Cardiac septum (tissue), 1 donor: Measurements from ENCODE around the gene CDC6. TPM values are rescaled to one million over a fixed set of nuclear protein-coding genes. Genes with fewer than 3 reads are reported as not detected.
A peak's percentile ranks its signal among the peaks of the same experiment; 100 is the strongest.
"Not testable (repeated sequence)": the region's sequence is repeated elsewhere in the genome, so short reads cannot be mapped to it uniquely, and the experiment has no call there.

ENCODE experiments used
- DNase-seq: peaks from one replicate; pipeline ENCODE4 v3.0.0-alpha.2; 2020; ENCODE audit warnings: low spot score
- intact Hi-C: fragments of 100-400 bp; cut with DNase I; formaldehyde crosslinking; loops from one replicate; pipeline ENCODE4 v1.14.0; 2022
- total RNA-seq: library from RNA; stranded (reverse); fragmentation: NEBNext Ultra II Directional; extraction: Animal tissue kit (Norgen Biotek cat#: 25700); gene quantifications from one replicate; pipeline ENCODE4 v1.2.1, GENCODE V29; 2021
- donor health status: DM: no; HTN: no; CAD: no.

The CDC6 gene
- total RNA-seq, 1 donor from 2014 or later = 0.75 TPM

GRCh38 chr17:40284085-40284713, 3.5 kb upstream of the CDC6 start:
- intact Hi-C loops = no loop called here
- peak; percentile 20 for DNase-seq

DNA sequence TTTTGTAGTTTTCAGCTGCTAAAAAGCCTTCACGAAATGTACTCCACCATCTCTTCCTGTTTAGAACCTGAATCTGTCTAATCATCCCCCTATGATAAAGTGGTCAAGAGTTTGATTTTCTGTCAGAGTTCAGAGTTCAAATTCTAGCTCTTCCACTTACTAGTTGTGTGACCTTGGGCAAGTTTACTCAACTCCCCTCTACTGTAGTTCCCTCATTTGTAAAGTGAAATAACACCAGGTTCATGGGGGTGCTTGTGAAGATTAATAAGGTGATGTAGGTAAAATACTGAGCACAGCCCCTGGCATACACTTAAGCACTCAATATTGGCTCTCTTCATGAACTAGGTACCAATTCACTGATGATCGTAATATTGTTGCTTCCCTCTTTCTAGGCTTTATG, 1.2 kb upstream of the CDC6 start:
- intact Hi-C loops = loop anchor here (5.0 kb wide), 2 partner anchors 69 to 164 kb away; partner anchors contain the start of genes MSL1 and WIPF2

DNA sequence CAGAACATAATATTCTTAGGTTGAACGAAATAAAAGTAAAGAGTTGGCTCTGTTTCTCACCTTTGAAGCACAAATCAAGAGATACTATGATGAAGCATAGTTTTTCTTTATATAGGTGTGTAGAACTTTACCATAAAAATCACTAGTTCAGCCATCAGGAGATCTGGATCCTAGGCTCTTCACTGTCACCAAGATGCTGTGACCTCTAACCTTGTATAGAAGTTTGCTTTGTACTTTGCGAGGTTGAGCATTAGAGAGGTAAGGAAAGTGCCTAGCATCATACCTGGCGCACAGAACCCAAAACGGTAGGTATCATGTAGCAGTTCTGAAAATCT, 553 bp upstream of the CDC6 start:
- intact Hi-C loops = loop anchor here (5.0 kb wide), 2 partner anchors 70 to 165 kb away; partner anchors contain the start of genes MSL1 and WIPF2
- no peak for DNase-seq

More for the DNA sequence above, 1.2 kb upstream of the CDC6 start:
- DNase-seq = no peak

DNA sequence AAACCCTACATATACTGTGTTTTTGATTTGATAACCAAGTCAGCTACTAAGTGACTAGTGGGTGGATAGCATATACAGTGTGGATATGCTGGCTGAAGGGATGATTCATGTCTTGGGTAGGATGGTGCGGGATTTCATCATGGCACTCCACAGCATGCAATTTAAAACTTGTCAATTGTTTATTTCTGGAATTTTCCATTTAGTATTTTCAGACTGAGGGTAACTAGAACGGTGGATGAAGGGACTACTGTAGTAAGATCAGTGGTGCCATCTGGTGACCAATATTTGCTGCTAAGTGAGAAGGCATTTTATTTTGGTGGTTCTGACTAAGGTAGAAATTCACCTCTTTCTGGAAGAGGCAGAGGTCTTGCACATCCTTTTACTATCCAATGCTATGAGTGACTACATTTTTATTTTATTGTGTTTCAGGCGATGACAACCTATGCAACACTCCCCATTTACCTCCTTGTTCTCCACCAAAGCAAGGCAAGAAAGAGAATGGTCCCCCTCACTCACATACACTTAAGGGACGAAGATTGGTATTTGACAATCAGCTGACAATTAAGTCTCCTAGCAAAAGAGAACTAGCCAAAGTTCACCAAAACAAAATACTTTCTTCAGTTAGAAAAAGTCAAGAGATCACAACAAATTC, 3.1 kb downstream of the CDC6 start:
- intact Hi-C loops = loop anchor here (2.0 to 10.0 kb wide), 2 partner anchors 88 to 276 kb away; partner anchors contain the start of gene CSF3
- no peak for DNase-seq

DNA sequence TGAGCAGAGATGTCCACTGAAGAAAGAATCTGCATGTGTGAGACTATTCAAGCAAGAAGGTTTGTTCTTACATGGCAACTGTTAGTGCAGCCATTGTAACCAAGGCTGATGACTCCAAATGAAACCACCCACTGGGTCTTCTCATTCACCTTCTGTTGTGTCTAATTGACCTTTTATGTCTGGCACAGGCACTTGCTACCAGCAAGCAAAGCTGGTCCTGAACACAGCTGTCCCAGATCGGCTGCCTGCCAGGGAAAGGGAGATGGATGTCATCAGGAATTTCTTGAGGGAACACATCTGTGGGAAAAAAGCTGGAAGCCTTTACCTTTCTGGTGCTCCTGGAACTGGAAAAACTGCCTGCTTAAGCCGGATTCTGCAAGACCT, 3.6 kb downstream of the CDC6 start:
- DNase-seq = peak; percentile 63
- intact Hi-C loops = loop anchor here (2.0 to 10.0 kb wide), 2 partner anchors 88 to 276 kb away; partner anchors contain the start of gene CSF3

DNA sequence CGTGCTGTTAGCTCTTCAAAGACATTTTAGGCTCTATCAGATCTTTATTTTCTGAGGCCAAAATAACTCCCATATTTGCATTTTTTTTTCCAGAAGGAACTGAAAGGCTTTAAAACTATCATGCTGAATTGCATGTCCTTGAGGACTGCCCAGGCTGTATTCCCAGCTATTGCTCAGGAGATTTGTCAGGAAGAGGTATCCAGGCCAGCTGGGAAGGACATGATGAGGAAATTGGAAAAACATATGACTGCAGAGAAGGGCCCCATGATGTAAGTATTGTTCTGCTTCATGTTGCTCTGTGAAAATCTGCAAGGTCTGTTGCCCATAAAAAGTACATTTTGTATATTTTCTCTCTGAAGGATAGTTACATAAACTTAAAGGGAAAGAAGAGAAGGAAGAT, 5.7 kb downstream of the CDC6 start:
- intact Hi-C loops = loop anchor here (10.0 kb wide), 1 partner anchor 279 kb away; the partner anchor contains the start of gene CSF3
- DNase-seq = peak; percentile 22

DNA sequence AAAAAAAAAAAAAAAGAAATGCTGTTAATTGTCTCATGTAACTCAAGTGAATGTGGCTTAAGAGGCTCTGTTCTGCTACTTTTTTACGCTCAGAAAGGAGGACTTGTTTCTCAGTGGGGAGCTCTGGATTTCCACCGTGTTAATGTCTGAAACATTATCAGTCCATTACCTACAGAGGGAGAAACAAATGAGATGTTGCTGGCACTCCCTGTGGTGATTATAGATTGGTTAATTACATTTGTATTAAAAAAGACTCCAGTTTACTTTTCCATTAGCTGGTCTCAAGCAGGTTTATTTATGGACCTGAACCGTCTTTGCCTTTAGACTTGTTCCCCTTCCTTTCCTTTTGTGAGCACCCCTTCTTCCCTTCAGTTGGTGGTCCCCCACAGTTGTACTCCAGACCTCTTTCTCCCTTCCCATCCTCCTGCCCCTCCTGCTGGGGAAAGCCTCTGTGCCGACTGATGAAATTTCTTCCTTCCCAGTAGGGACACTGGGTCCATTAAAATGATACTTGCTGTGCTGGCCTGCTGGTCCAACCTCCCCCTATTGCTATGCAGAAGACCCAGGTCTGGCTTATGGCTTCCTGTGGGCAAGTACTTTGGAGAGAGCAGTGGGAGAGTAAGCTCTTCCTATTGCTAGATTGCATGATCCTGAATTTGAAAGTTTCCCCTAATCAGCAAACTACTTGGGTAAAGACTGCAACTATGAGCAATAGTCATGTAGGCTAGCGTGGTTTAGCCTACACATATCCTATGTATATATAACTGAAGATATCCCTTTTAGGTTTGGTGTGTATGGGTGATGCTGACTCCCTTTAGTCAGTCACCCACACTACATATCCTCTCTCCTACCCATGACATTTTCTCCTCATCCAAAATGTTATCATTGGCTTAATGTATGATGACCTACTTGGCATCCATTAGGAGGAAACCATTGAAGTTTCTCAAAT, 8.1 kb downstream of the CDC6 start:
- intact Hi-C loops = loop anchor here (10.0 kb wide), 1 partner anchor 281 kb away; the partner anchor contains the start of gene CSF3
- DNase-seq = peak; percentile 46

- intact Hi-C loops = loop anchor here (10.0 kb wide), 1 partner anchor 283 kb away; the partner anchor contains the start of gene CSF3
- DNase-seq = peak; percentile 33
Measured at GRCh38 chr17:40297511-40297910, 9.8 kb downstream of the CDC6 start.

DNA sequence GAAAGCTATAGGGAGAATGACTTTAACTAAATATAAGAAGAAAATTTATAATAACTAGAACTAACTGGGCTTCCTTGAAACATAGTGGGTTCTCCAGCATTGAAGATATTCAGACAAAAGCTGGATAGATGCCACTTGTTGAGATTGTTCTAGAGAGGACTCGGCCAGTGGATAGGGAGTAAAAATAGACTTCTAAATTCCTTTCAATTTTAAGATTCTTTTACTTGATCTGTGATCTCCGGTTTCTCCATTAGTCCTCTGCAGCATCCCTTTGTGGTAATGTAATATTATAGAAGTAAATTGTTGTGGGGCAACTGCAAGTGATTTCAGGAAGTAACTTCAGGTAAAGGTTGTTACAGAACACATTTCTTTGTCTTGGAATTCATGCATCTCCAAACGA, 11.0 kb downstream of the CDC6 start:
- intact Hi-C loops = loop anchor here (10.0 kb wide), 1 partner anchor 284 kb away; the partner anchor contains the start of gene CSF3
- no peak for DNase-seq

GRCh38 chr17:40299159-40299757, 11.6 kb downstream of the CDC6 start:
- DNase-seq = not testable (repeated sequence)
- intact Hi-C loops = loop anchor here (10.0 kb wide), 1 partner anchor 284 kb away; the partner anchor contains the start of gene CSF3

DNA sequence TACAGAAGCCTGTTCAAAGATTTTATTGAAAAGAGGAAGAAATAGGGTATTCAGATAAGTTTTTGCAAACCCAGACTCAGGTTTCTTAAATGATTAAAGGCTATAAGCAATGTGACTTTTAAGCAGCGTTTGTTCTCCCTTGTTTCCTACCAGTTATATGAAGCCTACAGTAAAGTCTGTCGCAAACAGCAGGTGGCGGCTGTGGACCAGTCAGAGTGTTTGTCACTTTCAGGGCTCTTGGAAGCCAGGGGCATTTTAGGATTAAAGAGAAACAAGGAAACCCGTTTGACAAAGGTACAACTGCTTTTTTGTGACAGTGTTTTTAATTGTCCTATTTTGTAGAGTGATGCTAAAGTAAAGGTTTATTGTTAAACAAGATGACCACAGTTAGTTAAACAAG, 13.6 kb downstream of the CDC6 start:
- DNase-seq = peak; percentile 50
- intact Hi-C loops = loop anchor here (5.0 kb wide), 1 partner anchor 116 kb away; the partner anchor contains the start of gene TOP2A

DNA sequence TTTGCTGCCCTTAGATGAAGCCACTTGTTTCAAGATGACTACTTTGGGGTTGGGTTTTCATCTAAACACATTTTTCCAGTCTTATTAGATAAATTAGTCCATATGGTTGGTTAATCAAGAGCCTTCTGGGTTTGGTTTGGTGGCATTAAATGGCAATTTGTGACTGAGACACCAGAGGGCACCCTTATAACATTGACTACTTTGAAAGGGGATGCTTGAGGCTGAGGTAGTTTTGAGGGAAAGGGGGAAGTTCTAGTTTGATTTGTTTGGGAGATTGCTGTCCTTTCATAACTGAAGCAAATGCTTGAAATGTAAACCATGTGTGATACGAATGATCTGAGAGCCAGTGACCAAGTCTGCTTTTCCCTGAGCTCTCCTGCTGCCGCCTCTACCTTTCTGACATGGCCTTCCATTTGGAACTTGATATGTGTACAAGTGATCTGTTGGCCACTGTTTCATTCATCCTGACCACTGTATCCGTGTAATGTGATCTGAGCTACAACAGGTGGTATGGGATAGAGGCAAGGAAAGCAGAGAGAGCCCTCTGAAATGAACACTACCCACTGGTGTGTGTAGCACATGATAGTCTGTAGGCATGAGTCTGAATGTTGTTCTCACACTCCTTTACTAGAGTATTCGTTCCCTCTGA, 15.5 kb downstream of the CDC6 start:
- intact Hi-C loops = loop anchor here (1.0 to 5.0 kb wide), 2 partner anchors 52 to 114 kb away; partner anchors contain the start of gene TOP2A
- DNase-seq = peak; percentile 63

- peak; percentile 53 for DNase-seq
- intact Hi-C loops = loop anchor here (1.0 to 5.0 kb wide), 2 partner anchors 51 to 113 kb away; partner anchors contain the start of gene TOP2A
Measured at GRCh38 chr17:40303708-40304551, 16.3 kb downstream of the CDC6 start.

DNA sequence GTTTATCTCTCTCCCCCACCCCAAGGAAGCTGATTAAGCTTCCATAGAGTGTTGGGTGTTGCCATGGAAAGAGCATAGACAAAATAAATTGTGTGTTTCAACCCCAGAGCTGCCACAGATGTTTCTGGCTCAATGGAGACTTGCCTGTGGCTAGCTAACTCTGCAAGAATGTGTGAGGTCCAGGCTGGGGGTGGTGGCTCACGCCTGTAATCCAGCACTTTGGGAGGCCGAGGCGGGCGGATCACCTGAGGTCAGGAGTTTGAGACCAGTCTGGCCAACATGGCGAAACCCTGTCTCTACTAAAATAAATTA, 16.8 kb downstream of the CDC6 start:
- peak; percentile 66 for DNase-seq
- intact Hi-C loops = loop anchor here (5.0 kb wide), 1 partner anchor 113 kb away; the partner anchor contains the start of gene TOP2A

DNA sequence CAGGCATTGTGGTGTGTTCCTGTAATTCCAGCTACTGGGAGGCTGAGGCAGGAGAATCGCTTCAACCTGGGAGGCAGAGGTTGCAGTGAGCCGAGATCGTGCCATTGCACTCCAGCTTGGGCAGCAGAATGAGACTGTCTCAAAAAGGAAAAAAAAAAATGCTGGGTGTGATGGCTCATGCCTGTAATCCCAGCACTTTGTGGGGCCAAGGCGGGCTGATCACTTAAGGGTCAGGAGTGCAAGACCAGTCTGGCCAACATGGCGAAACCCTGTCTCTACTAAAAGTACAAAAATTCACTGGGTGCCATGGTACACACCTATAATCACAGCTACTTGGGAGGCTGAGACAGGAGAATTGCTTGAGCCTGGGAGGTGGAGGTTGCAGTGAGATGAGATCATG, 17.2 kb downstream of the CDC6 start:
- peak; percentile 41 for DNase-seq
- intact Hi-C loops = loop anchor here (5.0 kb wide), 1 partner anchor 112 kb away; the partner anchor contains the start of gene TOP2A

DNA sequence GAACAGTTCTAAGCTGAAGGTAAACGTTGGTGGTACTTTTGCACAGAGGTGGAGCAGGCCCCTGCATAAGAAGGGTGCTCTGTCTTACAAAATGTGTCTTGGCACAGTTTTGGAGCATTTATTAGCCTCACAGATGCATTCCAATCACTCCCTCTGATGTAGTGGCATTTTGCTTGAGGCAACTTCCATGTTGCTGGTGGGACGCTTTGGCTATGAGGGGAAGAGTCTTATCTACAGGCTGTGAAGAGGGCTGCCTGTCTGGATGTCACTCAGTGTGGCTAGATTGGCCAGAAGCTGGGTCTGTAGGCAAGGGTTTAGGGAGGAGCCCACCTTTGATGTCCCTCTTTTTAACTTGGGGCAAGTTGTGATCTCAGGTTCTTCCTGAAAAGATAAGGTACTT, 18.7 kb downstream of the CDC6 start:
- intact Hi-C loops = no loop called here

GRCh38 chr17:40307001-40307730, 19.5 kb downstream of the CDC6 start:
- DNase-seq = peak; percentile 59
- intact Hi-C loops = no loop called here

More for the DNA sequence above, 18.7 kb downstream of the CDC6 start:
- DNase-seq = peak; percentile 26
